ENCODE data around the gene UPK1A. TPM values are rescaled to one million over a fixed set of nuclear protein-coding genes. Genes with fewer than 3 reads are reported as not detected.

The UPK1A gene
- total RNA-seq, 1 experiment from 2014 or later: 1.6 TPM

GRCh38 chr19:35720648-35721047 is 54.3 kb downstream of the UPK1A start (continued):
- TF ChIP-seq MLX (CRISPR knock-in tag; IDR thresholded peaks at IDR 0.05): no peak

GRCh38 chr19:35721374-35721773 is 55.1 kb downstream of the UPK1A start:
- ChIA-PET POLR2A (no interaction called here), CTCF (no interaction called here)
- ATAC-seq: no peak
- Mint-ChIP-seq H3K27me3 (ENCODE audit: low read depth) (no peaks in the 10 kb centered on the region), H3K27ac (no peak overlapping the region), H3K36me3 (peaks cover 41% of the 10 kb centered on the region), H3K9me3 (no peaks in the 10 kb centered on the region), H3K4me3 (no peak overlapping the region), H3K4me1 (peaks cover 6% of the 10 kb centered on the region)
- TF ChIP-seq CTCF (IDR thresholded peaks at IDR 0.05) (no peak), PRDM15 (CRISPR knock-in tag; IDR thresholded peaks at IDR 0.05) (no peak), IRF2 (CRISPR knock-in tag; IDR thresholded peaks at IDR 0.05; ENCODE audit: borderline replicate concordance, low read depth) (no peak), JUN (CRISPR knock-in tag; IDR thresholded peaks at IDR 0.05) (no peak), NR1H2 (CRISPR knock-in tag; IDR thresholded peaks at IDR 0.05) (no peak), ELF4 (CRISPR knock-in tag; IDR thresholded peaks at IDR 0.05; ENCODE audit: low read depth) (no peak), RORB (CRISPR knock-in tag; IDR thresholded peaks at IDR 0.05) (no peak), HMGA2 (CRISPR knock-in tag; IDR thresholded peaks at IDR 0.05) (no peak), SMAD4 (CRISPR knock-in tag; IDR thresholded peaks at IDR 0.05) (no peak)
- no peak for DNase-seq (ENCODE audit: low spot score)

GRCh38 chr19:35722461-35722860 is 56.1 kb downstream of the UPK1A start:
- CTCF ChIA-PET: no interaction called here

More at GRCh38 chr19:35722461-35722860, 56.1 kb downstream of the UPK1A start:
- POLR2A ChIA-PET: no interaction called here
- Mint-ChIP-seq H3K4me3 (no peak overlapping the region), H3K27me3 (ENCODE audit: low read depth) (no peaks in the 10 kb centered on the region), H3K36me3 (peaks cover 47% of the 10 kb centered on the region), H3K4me1 (peaks cover 5% of the 10 kb centered on the region), H3K27ac (no peak overlapping the region), H3K9me3 (no peaks in the 10 kb centered on the region)
- TF ChIP-seq CREB1 (CRISPR knock-in tag; IDR thresholded peaks at IDR 0.05) (no peak), ZBTB43 (CRISPR knock-in tag; IDR thresholded peaks at IDR 0.05) (no peak), TP53 (CRISPR knock-in tag; IDR thresholded peaks at IDR 0.05) (no peak), KAT7 (CRISPR knock-in tag; IDR thresholded peaks at IDR 0.05; ENCODE audit: borderline replicate concordance) (no peak), HMGXB4 (CRISPR knock-in tag; IDR thresholded peaks at IDR 0.05) (no peak)
- ATAC-seq (no peak), DNase-seq (ENCODE audit: low spot score) (no peak)
